GM19240 (cell line): Measurements from ENCODE around the gene ABCA2.

Source experiments
- DNase-seq: peaks from one replicate; pipeline ENCODE4 v3.0.0; 2011; ENCODE audit warnings: low spot score; ENCODE audit not compliant: insufficient read length

The ABCA2 gene

GRCh38 chr9:136979769-136980587, 48.1 kb downstream of the ABCA2 start:
- DNase-seq, result no peak

GRCh38 chr9:136978865-136979544, 49.0 kb downstream of the ABCA2 start:
- DNase-seq, result no peak

- DNase-seq, result no peak
Observed at GRCh38 chr9:136978073-136978864, 49.8 kb downstream of the ABCA2 start.

GRCh38 chr9:136977649-136978072, 50.4 kb downstream of the ABCA2 start:
- no peak for DNase-seq

- no peak for DNase-seq
Observed at GRCh38 chr9:136977223-136977622, 50.8 kb downstream of the ABCA2 start, which contains the start of gene PTGDS. TSS of gene PTGDS (plus strand) at chr9:136977504. CDS start at chr9:136977579, 75 bp downstream.

GRCh38 chr9:136975644-136976043, 52.4 kb downstream of the ABCA2 start:
- DNase-seq, result no peak

GRCh38 chr9:136974817-136975535, 53.1 kb downstream of the ABCA2 start:
- no peak for DNase-seq

- no peak for DNase-seq
Observed at GRCh38 chr9:136973618-136974617, 54.1 kb downstream of the ABCA2 start.

- DNase-seq, result no peak
Observed at GRCh38 chr9:136972743-136973142, 55.3 kb downstream of the ABCA2 start.

GRCh38 chr9:136972335-136972734, 55.7 kb downstream of the ABCA2 start:
- no peak for DNase-seq

GRCh38 chr9:136971746-136972145, 56.3 kb downstream of the ABCA2 start:
- DNase-seq, result no peak

- DNase-seq, result no peak
Observed at GRCh38 chr9:136970361-136970760, 57.7 kb downstream of the ABCA2 start.

GRCh38 chr9:136969774-136970173, 58.3 kb downstream of the ABCA2 start:
- no peak for DNase-seq

- no peak for DNase-seq
Observed at GRCh38 chr9:136969150-136969549, 58.9 kb downstream of the ABCA2 start.

- DNase-seq, result no peak
Observed at GRCh38 chr9:136968333-136969127, 59.5 kb downstream of the ABCA2 start.

GRCh38 chr9:136965771-136966484, 62.1 kb downstream of the ABCA2 start:
- no peak for DNase-seq

- DNase-seq, result no peak
Observed at GRCh38 chr9:136964833-136965422, 63.1 kb downstream of the ABCA2 start.

- DNase-seq, result no peak
Observed at GRCh38 chr9:136964171-136964689, 63.8 kb downstream of the ABCA2 start.
